ENCODE results near the gene PRICKLE2. TPM values are rescaled to one million over a fixed set of nuclear protein-coding genes. Genes with fewer than 3 reads are reported as not detected.

The PRICKLE2 gene
- polyA plus RNA-seq, 2 of the 4 experiments (the other 2 are of a cell fraction): 5.3 to 6.3 TPM

DNA sequence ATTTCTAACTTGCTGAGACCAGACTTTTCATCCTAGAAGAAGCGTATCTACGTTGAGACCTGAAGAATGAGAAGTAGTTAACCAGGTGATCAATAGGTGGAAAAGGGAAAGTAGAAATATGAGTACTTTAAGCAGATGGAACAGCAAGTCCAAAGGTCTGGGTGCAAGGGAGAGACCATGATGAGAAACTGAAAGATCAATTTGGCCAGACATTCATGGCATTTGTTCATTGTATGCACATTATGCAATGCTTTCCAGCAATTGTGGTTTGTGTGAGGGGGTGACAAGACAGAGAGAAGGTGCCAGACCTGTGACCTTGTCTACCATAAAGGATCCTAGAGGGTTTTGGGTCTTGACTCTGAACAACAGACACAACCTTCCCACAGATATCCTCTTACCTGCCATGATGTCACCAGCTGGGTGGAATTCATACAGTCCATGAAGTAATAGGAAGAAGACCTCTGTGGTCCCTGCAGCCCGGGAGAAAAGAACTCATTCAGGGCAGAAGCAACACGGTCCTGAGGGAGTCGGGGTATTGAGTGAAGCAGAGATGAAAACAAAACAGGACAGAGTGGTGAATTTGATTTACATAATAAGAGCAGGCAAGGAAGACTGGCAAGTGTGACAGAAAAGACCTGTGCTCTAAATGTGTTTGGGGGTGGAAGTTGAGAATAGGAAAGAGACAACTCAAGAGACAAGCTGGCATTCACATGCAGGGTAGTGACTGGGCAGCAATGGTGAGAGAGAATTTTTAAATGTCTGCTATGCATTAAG is 138.6 kb downstream of the PRICKLE2 start:
- no peak overlapping the region for H3K4me3 ChIP-seq
- H3K27ac ChIP-seq: peak overlapping the region; percentile 90 to 93
- no peak for ATAC-seq
- CTCF ChIA-PET: interaction anchor here (0.5 to 1.9 kb wide), 3 partner anchors 47 to 63 kb away, joined by 3 to 8 read pairs (median 4); no protein-coding TSS in a partner anchor
- no peak overlapping the region for H3K4me2 ChIP-seq
- 89% methylated on average over 5 of the region's 5 CpGs for WGBS (ENCODE audit: missing lambda C conversion rate)
- POLR2A ChIA-PET: no interaction called here
- H3K9me3 ChIP-seq: 0 out of 3 replicates have a peak, but pooled peaks cover 3% of the 10 kb centered on the region
- peaks cover 79% of the 10 kb centered on the region for H3K4me1 ChIP-seq
- no peak for DNase-seq (ENCODE audit: low read depth in 1 of 2, low spot score in 1 of 2)
- FAIRE-seq: no peak
- TF ChIP-seq TFCP2L1 (CRISPR knock-in tag; IDR thresholded peaks at IDR 0.05) (no peak), CHD2 (IDR thresholded peaks at IDR 0.05; ENCODE audit: low read length, partially characterized antibody) (no peak), CHD4 (IDR thresholded peaks at IDR 0.05; ENCODE audit: borderline replicate concordance) (no peak), EHF (CRISPR knock-in tag; IDR thresholded peaks at IDR 0.05) (no peak), MAZ (IDR thresholded peaks at IDR 0.05; ENCODE audit: borderline replicate concordance, low read depth, low read length) (no peak)
- TF ChIP-seq, protein P1, sequence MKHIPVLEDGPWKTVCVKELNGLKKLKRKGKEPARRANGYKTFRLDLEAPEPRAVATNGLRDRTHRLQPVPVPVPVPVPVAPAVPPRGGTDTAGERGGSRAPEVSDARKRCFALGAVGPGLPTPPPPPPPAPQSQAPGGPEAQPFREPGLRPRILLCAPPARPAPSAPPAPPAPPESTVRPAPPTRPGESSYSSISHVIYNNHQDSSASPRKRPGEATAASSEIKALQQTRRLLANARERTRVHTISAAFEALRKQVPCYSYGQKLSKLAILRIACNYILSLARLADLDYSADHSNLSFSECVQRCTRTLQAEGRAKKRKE (CRISPR knock-in tag; IDR thresholded peaks at IDR 0.05; ENCODE audit: low read depth): no peak

DNA sequence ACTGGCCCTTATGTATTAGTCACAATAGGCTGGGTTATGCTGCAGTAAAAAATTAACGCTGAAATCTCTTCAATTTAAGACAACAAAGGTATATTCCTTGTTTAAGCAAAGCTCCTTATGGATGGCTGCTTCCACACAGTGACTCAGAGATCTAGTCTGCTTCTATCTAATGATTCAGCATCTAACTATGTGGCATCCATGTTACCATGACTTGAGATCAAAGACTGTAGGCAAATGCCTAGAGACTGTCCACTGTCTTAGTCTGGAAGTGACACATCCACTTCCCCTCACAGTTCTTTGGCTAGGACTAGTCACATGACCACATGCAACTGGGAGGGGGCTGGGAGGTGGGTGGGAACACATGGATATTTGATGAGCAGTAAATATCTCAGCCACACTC is 140.6 kb downstream of the PRICKLE2 start:
- ATAC-seq (peak; percentile 94 to 98), DNase-seq (ENCODE audit: low read depth in 1 of 2, low spot score in 1 of 2) (peak; percentile 76 to 96), FAIRE-seq (peak; percentile 98)
- WGBS (ENCODE audit: missing lambda C conversion rate): 4% methylated on average over 1 of the region's 1 CpG
- H3K4me1 ChIP-seq: peaks cover 68% of the 10 kb centered on the region
- POLR2A ChIA-PET: interaction anchor here (1.2 kb wide), 1 partner anchor 21 kb away, joined by 6 read pairs; no protein-coding TSS in a partner anchor
- TF ChIP-seq RNF2 (IDR thresholded peaks at IDR 0.05; ENCODE audit: borderline replicate concordance, low read depth) (no peak), EHF (CRISPR knock-in tag; IDR thresholded peaks at IDR 0.05) (no peak), RFX5 (IDR thresholded peaks at IDR 0.05) (no peak), PHF8 (IDR thresholded peaks at IDR 0.05; ENCODE audit: borderline replicate concordance, low read depth) (no peak), FOSL2 (IDR thresholded peaks at IDR 0.05) (peak; percentile 86), FOSL2 (CRISPR knock-in tag; IDR thresholded peaks at IDR 0.05) (peak; percentile 96), JUN (IDR thresholded peaks at IDR 0.05) (peak; percentile 70 to 83; a peak in 4 of 5 replicates), EP300 (IDR thresholded peaks at IDR 0.05) (peak; percentile 63 to 86; a peak in 3 of 5 replicates), SMC3 (IDR thresholded peaks at IDR 0.05) (peak; percentile 18; the same call in 1 of the 3 replicates), CHD2 (IDR thresholded peaks at IDR 0.05; ENCODE audit: low read length, partially characterized antibody) (no peak), CHD4 (IDR thresholded peaks at IDR 0.05; ENCODE audit: borderline replicate concordance) (no peak), KDM1A (IDR thresholded peaks at IDR 0.05; ENCODE audit: low read depth) (no peak), RAD21 (conservative IDR thresholded peaks at IDR 0.05 in 1 of 2, IDR thresholded peaks at IDR 0.05 in 1 of 2) (peak; percentile 31 to 34; a peak in 4 of 5 replicates), BHLHE40 (IDR thresholded peaks at IDR 0.05; ENCODE audit: low read depth, low read length) (no peak), ZSCAN20 (CRISPR knock-in tag; IDR thresholded peaks at IDR 0.05) (no peak), MAFK (IDR thresholded peaks at IDR 0.05; ENCODE audit: partially characterized antibody) (peak; percentile 77), GATA3 (IDR thresholded peaks at IDR 0.05; ENCODE audit: borderline replicate concordance) (peak; percentile 89), JUNB (IDR thresholded peaks at IDR 0.05) (peak; percentile 94), RCOR1 (IDR thresholded peaks at IDR 0.05; ENCODE audit: low read depth, low read length) (no peak)
- TF ChIP-seq, protein P2, sequence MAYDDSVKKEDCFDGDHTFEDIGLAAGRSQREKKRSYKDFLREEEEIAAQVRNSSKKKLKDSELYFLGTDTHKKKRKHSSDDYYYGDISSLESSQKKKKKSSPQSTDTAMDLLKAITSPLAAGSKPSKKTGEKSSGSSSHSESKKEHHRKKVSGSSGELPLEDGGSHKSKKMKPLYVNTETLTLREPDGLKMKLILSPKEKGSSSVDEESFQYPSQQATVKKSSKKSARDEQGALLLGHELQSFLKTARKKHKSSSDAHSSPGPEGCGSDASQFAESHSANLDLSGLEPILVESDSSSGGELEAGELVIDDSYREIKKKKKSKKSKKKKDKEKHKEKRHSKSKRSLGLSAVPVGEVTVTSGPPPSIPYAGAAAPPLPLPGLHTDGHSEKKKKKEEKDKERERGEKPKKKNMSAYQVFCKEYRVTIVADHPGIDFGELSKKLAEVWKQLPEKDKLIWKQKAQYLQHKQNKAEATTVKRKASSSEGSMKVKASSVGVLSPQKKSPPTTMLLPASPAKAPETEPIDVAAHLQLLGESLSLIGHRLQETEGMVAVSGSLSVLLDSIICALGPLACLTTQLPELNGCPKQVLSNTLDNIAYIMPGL (CRISPR knock-in tag; IDR thresholded peaks at IDR 0.05; ENCODE audit: borderline replicate concordance): no peak
- TF ChIP-seq, protein P3, sequence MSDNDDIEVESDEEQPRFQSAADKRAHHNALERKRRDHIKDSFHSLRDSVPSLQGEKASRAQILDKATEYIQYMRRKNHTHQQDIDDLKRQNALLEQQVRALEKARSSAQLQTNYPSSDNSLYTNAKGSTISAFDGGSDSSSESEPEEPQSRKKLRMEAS (IDR thresholded peaks at IDR 0.05): peak; percentile 61; the same call in 1 of the 2 replicates
- TF ChIP-seq, protein P4, sequence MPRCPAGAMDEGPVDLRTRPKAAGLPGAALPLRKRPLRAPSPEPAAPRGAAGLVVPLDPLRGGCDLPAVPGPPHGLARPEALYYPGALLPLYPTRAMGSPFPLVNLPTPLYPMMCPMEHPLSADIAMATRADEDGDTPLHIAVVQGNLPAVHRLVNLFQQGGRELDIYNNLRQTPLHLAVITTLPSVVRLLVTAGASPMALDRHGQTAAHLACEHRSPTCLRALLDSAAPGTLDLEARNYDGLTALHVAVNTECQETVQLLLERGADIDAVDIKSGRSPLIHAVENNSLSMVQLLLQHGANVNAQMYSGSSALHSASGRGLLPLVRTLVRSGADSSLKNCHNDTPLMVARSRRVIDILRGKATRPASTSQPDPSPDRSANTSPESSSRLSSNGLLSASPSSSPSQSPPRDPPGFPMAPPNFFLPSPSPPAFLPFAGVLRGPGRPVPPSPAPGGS (IDR thresholded peaks at IDR 0.05): 0 out of 3 replicates have a peak, but pooled peaks have one; percentile 29
- TF ChIP-seq, protein P5, sequence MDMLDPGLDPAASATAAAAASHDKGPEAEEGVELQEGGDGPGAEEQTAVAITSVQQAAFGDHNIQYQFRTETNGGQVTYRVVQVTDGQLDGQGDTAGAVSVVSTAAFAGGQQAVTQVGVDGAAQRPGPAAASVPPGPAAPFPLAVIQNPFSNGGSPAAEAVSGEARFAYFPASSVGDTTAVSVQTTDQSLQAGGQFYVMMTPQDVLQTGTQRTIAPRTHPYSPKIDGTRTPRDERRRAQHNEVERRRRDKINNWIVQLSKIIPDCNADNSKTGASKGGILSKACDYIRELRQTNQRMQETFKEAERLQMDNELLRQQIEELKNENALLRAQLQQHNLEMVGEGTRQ (IDR thresholded peaks at IDR 0.05): peak; percentile 88
- TF ChIP-seq, protein P6, sequence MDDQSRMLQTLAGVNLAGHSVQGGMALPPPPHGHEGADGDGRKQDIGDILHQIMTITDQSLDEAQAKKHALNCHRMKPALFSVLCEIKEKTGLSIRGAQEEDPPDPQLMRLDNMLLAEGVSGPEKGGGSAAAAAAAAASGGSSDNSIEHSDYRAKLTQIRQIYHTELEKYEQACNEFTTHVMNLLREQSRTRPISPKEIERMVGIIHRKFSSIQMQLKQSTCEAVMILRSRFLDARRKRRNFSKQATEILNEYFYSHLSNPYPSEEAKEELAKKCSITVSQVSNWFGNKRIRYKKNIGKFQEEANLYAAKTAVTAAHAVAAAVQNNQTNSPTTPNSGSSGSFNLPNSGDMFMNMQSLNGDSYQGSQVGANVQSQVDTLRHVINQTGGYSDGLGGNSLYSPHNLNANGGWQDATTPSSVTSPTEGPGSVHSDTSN (IDR thresholded peaks at IDR 0.05): 0 out of 2 replicates have a peak, but pooled peaks have one; percentile 41
- 0 out of 3 replicates have a peak, but pooled peaks cover 3% of the 10 kb centered on the region for H3K9me3 ChIP-seq
- CTCF ChIA-PET: no interaction called here
- no peak overlapping the region for H3K4me3 ChIP-seq
- H3K4me2 ChIP-seq: peak overlapping the region; percentile 57
- peak overlapping the region; percentile 90 to 93 for H3K27ac ChIP-seq
